Liver (tissue), 9 donors: ENCODE measurements around the gene DDX4. TPM values are rescaled to one million over a fixed set of nuclear protein-coding genes. Genes with fewer than 3 reads are reported as not detected.

Source experiments
- DNase-seq: peaks from one replicate; pipeline ENCODE4 v3.0.0-alpha.2; 2017; ENCODE audit warnings: low spot score
- H3K27ac ChIP-seq, 2 donors: one replicate each; pipeline ENCODE4 v1.7.0; 2013; ENCODE audit warnings: inconsistent platforms in 2 of 2, low read length in 2 of 2, control low read depth in 1 of 2, low read depth in 1 of 2, mild to moderate bottlenecking in 1 of 2
- H3K27me3 ChIP-seq, 4 donors: one replicate each; pipeline versions ENCODE4 v1.6.1 to v1.7.0; 2013; ENCODE audit warnings: low read length in 3 of 4, inconsistent platforms in 1 of 4, mild to moderate bottlenecking in 1 of 4, moderate library complexity in 1 of 4; ENCODE audit not compliant: control insufficient read depth in 4 of 4, insufficient read depth in 4 of 4
- H3K36me3 ChIP-seq, 4 donors: one replicate each; pipeline versions ENCODE4 v1.6.1 to v1.7.0; 2013; ENCODE audit warnings: low read length in 3 of 4, mild to moderate bottlenecking in 3 of 4, low read depth in 1 of 4, moderate library complexity in 1 of 4; ENCODE audit not compliant: control insufficient read depth in 4 of 4, insufficient read depth in 3 of 4
- H3K4me1 ChIP-seq, 4 donors: one replicate each; pipeline versions ENCODE4 v1.6.1 to v1.7.0; 2013; ENCODE audit warnings: low read length in 3 of 4, mild to moderate bottlenecking in 3 of 4, moderate library complexity in 1 of 4; ENCODE audit not compliant: control insufficient read depth in 4 of 4, insufficient read depth in 4 of 4
- H3K4me3 ChIP-seq, 3 donors: one replicate each; pipeline versions ENCODE4 v1.6.1 to v1.7.0; 2013; ENCODE audit warnings: low read length in 3 of 3, control low read depth in 1 of 3, low read depth in 1 of 3, mild to moderate bottlenecking in 1 of 3
- H3K9ac ChIP-seq, 2 donors: one replicate each; pipeline ENCODE4 v1.7.0; 2013; ENCODE audit warnings: low read length in 2 of 2, mild to moderate bottlenecking in 2 of 2, moderate library complexity in 2 of 2, control low read depth in 1 of 2, low read depth in 1 of 2
- H3K9me3 ChIP-seq, 4 donors: one replicate each; pipeline versions ENCODE4 v1.6.1 to v1.7.0; 2013; ENCODE audit warnings: low read length in 3 of 4; ENCODE audit not compliant: control insufficient read depth in 4 of 4
- EGR1 ChIP-seq, 2 donors: IDR thresholded peaks; 2 replicates each; pipeline ENCODE4 v1.6.1; 2016 to 2018; ENCODE audit warnings: antibody characterized with exemption in 2 of 2, low read depth in 2 of 2
- FOXA1 ChIP-seq: IDR thresholded peaks from 2 replicates; pipeline ENCODE4 v1.6.1; 2016; ENCODE audit warnings: antibody characterized with exemption
- FOXA2 ChIP-seq: IDR thresholded peaks from 2 replicates; pipeline ENCODE4 v1.6.1; 2016; ENCODE audit warnings: antibody characterized with exemption
- GABPA ChIP-seq, 2 donors: IDR thresholded peaks in 1 of 2; conservative IDR thresholded peaks in 1 of 2; 2 replicates each; pipeline ENCODE4 v1.6.1; 2016; ENCODE audit warnings: antibody characterized with exemption in 2 of 2, mild to moderate bottlenecking in 1 of 2, moderate library complexity in 1 of 2
- HNF4A ChIP-seq, 2 donors: conservative IDR thresholded peaks; 2 replicates each; pipeline ENCODE4 v1.6.1; 2016; ENCODE audit warnings: antibody characterized with exemption in 2 of 2, mild to moderate bottlenecking in 2 of 2
- HNF4G ChIP-seq: IDR thresholded peaks from 2 replicates; pipeline ENCODE4 v1.6.1; 2016; ENCODE audit warnings: antibody characterized with exemption
- JUND ChIP-seq, 2 donors: IDR thresholded peaks; 2 replicates each; pipeline ENCODE4 v1.6.1; 2016; ENCODE audit warnings: antibody characterized with exemption in 2 of 2
- NR2F2 ChIP-seq: IDR thresholded peaks from 2 replicates; pipeline ENCODE4 v1.6.1; 2016; ENCODE audit warnings: antibody characterized with exemption
- RAD21 ChIP-seq, 2 donors: IDR thresholded peaks; 2 replicates each; pipeline ENCODE4 v1.6.1; 2016; ENCODE audit warnings: antibody characterized with exemption in 2 of 2, mild to moderate bottlenecking in 2 of 2
- YY1 ChIP-seq: IDR thresholded peaks from 2 replicates; pipeline ENCODE4 v1.6.1; 2016; ENCODE audit warnings: antibody characterized with exemption, mild to moderate bottlenecking
- WGBS: extraction: QIAGEN DNeasy Blood & Tissue Kit; methylation state at CpG from one replicate; pipeline ENCODE4 v1.1.7; 2013; 5-methylcytosine and 5-hydroxymethylcytosine counted together
- polyA plus RNA-seq, 2 donors: library from polyadenylated mRNA; stranded (reverse) in 1 of 2; unstranded in 1 of 2; fragments of 200-250 nt in 1 of 2; fragments of >200 nt in 1 of 2; fragmentation: Nextera tagmentation in 1 of 2; extraction: Ambion mirVana in 1 of 2; gene quantifications; one replicate each; pipeline versions ENCODE4 v1.2.1 to v1.2.3, GENCODE V29; 2013 to 2015
- total RNA-seq, 2 donors: library from RNA; depleted of rRNA; stranded (reverse); fragments of >200 nt; gene quantifications; one replicate each; pipeline ENCODE4 v1.2.3, GENCODE V29; 2014
- TF ChIP-seq, protein P1 (sequence below): fragments of 150-350 bp; IDR thresholded peaks from 2 replicates; pipeline ENCODE4 v1.5.1; 2017; ENCODE audit warnings: improper control_type of control experiment, low read depth, low read length; ENCODE audit not compliant: missing input control
- TF ChIP-seq, protein P2 (sequence below): IDR thresholded peaks from 2 replicates; pipeline ENCODE4 v1.6.1; 2016; ENCODE audit warnings: antibody characterized with exemption
- TF ChIP-seq, protein P3 (sequence below): IDR thresholded peaks from 2 replicates; pipeline ENCODE4 v1.6.1; 2016; ENCODE audit warnings: antibody characterized with exemption, mild to moderate bottlenecking
- donor health status: healthy.
- donor health status: healthy.
- donor health status: healthy.
- donor health status: healthy.
- donor health status: healthy.

DDX4 gene
- total and polyA plus RNA-seq, 4 donors: not detected

DNA sequence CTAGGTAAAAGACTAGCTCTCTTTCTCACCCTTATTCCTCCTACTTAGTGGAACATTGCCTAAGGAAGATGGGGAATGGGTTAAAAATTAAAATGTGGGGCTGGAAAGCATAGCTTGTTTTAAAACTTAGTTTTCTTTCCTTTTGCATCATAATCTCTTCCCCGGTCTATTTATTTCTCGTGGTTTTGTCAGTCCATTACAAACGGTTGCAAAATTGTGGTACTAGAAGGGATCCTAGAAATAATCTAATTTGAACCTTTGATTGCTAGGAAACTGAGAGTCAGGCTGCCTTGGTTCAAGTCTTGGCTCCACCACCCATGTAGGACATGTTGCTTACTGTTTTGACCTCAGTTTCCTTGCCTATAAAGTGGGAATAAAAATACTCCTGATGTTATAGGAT is 114.6 kb downstream of the DDX4 start (continued):
- TF ChIP-seq, protein P1, sequence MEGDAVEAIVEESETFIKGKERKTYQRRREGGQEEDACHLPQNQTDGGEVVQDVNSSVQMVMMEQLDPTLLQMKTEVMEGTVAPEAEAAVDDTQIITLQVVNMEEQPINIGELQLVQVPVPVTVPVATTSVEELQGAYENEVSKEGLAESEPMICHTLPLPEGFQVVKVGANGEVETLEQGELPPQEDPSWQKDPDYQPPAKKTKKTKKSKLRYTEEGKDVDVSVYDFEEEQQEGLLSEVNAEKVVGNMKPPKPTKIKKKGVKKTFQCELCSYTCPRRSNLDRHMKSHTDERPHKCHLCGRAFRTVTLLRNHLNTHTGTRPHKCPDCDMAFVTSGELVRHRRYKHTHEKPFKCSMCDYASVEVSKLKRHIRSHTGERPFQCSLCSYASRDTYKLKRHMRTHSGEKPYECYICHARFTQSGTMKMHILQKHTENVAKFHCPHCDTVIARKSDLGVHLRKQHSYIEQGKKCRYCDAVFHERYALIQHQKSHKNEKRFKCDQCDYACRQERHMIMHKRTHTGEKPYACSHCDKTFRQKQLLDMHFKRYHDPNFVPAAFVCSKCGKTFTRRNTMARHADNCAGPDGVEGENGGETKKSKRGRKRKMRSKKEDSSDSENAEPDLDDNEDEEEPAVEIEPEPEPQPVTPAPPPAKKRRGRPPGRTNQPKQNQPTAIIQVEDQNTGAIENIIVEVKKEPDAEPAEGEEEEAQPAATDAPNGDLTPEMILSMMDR: no peak
- TF ChIP-seq FOXA1: no peak

DNA sequence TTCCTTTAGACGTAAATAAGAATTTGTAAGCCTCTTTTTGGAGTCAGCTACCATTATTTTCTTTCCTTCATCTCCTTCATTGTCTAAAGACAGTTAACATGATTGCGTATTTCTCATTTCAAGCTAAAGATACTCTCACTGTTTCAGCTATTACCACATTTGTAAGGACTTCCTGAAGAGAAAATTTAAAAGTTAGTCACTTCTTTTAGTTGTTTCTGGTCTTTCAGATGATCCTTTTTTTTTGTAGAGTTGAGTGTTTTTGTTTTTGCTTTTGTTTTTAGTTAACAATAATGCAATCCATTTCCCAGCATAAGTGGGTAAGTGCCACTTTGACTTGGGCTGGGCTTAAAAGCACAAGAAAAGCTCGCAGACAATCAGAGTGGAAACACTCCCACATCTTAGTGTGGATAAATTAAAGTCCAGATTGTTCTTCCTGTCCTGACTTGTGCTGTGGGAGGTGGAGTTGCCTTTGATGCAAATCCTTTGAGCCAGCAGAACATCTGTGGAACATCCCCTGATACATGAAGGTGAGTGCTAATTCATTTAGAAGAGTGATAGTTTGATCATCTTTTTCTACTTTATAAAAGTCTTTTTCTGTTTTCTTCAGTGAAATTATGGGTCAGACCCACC is 115.3 kb downstream of the DDX4 start:
- Histone ChIP-seq H3K4me1 (no peaks in the 10 kb centered on the region), H3K27ac (no peak overlapping the region), H3K9ac (no peak overlapping the region), H3K27me3 (no peaks in the 10 kb centered on the region), H3K36me3 (no peaks in the 10 kb centered on the region), H3K4me3 (no peak overlapping the region), H3K9me3 (no peaks in the 10 kb centered on the region)
- TF ChIP-seq GABPA (IDR thresholded peaks at IDR 0.05 in 1 of 2, conservative IDR thresholded peaks at IDR 0.05 in 1 of 2) (no peak), EGR1 (IDR thresholded peaks at IDR 0.05; ENCODE audit: low read depth in 2 of 2) (no peak), JUND (IDR thresholded peaks at IDR 0.05) (no peak), RAD21 (IDR thresholded peaks at IDR 0.05) (no peak), HNF4A (conservative IDR thresholded peaks at IDR 0.05) (no peak), NR2F2 (no peak), YY1 (no peak), FOXA2 (no peak), HNF4G (no peak), FOXA1 (no peak)
- TF ChIP-seq, protein P2, sequence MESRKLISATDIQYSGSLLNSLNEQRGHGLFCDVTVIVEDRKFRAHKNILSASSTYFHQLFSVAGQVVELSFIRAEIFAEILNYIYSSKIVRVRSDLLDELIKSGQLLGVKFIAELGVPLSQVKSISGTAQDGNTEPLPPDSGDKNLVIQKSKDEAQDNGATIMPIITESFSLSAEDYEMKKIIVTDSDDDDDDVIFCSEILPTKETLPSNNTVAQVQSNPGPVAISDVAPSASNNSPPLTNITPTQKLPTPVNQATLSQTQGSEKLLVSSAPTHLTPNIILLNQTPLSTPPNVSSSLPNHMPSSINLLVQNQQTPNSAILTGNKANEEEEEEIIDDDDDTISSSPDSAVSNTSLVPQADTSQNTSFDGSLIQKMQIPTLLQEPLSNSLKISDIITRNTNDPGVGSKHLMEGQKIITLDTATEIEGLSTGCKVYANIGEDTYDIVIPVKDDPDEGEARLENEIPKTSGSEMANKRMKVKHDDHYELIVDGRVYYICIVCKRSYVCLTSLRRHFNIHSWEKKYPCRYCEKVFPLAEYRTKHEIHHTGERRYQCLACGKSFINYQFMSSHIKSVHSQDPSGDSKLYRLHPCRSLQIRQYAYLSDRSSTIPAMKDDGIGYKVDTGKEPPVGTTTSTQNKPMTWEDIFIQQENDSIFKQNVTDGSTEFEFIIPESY: no peak
- TF ChIP-seq, protein P3, sequence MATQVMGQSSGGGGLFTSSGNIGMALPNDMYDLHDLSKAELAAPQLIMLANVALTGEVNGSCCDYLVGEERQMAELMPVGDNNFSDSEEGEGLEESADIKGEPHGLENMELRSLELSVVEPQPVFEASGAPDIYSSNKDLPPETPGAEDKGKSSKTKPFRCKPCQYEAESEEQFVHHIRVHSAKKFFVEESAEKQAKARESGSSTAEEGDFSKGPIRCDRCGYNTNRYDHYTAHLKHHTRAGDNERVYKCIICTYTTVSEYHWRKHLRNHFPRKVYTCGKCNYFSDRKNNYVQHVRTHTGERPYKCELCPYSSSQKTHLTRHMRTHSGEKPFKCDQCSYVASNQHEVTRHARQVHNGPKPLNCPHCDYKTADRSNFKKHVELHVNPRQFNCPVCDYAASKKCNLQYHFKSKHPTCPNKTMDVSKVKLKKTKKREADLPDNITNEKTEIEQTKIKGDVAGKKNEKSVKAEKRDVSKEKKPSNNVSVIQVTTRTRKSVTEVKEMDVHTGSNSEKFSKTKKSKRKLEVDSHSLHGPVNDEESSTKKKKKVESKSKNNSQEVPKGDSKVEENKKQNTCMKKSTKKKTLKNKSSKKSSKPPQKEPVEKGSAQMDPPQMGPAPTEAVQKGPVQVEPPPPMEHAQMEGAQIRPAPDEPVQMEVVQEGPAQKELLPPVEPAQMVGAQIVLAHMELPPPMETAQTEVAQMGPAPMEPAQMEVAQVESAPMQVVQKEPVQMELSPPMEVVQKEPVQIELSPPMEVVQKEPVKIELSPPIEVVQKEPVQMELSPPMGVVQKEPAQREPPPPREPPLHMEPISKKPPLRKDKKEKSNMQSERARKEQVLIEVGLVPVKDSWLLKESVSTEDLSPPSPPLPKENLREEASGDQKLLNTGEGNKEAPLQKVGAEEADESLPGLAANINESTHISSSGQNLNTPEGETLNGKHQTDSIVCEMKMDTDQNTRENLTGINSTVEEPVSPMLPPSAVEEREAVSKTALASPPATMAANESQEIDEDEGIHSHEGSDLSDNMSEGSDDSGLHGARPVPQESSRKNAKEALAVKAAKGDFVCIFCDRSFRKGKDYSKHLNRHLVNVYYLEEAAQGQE: no peak
- TF ChIP-seq, protein P1: no peak
- DNase-seq: no peak
- WGBS: 76% methylated on average over 3 of the region's 3 CpGs
